ENCODE results near the gene ACO2. TPM values are rescaled to one million over a fixed set of nuclear protein-coding genes. Genes with fewer than 3 reads are reported as not detected.

The ACO2 gene
- total RNA-seq, 1 donor from 2014 or later = 71.8 TPM

GRCh38 chr22:41517172-41518047 is 48.5 kb downstream of the ACO2 start:
- ATAC-seq (peak; percentile 83), DNase-seq (ENCODE audit: low spot score) (peak; percentile 78)

GRCh38 chr22:41518048-41518347 is 49.1 kb downstream of the ACO2 start:
- ATAC-seq = no peak
- no peak for DNase-seq (ENCODE audit: low spot score)

- ATAC-seq = no peak
- DNase-seq (ENCODE audit: low spot score) = no peak
Observed at GRCh38 chr22:41521126-41521525, 52.2 kb downstream of the ACO2 start.

GRCh38 chr22:41522813-41523212 is 53.9 kb downstream of the ACO2 start:
- no peak for ATAC-seq

GRCh38 chr22:41523464-41524221 is 54.7 kb downstream of the ACO2 start:
- ATAC-seq (peak; percentile 17), DNase-seq (ENCODE audit: low spot score) (no peak)

More at GRCh38 chr22:41522813-41523212, 53.9 kb downstream of the ACO2 start:
- no peak for DNase-seq (ENCODE audit: low spot score)

GRCh38 chr22:41524251-41524661 is 55.3 kb downstream of the ACO2 start:
- DNase-seq (ENCODE audit: low spot score) = peak; percentile 89
- peak; percentile 47 for ATAC-seq

- no peak for ATAC-seq
- DNase-seq (ENCODE audit: low spot score) = no peak
Observed at GRCh38 chr22:41524809-41525449, 56.0 kb downstream of the ACO2 start.

GRCh38 chr22:41525450-41526225 is 56.7 kb downstream of the ACO2 start:
- ATAC-seq = peak; percentile 34
- peak; percentile 71 for DNase-seq (ENCODE audit: low spot score)

- ATAC-seq = peak; percentile 0
Observed at GRCh38 chr22:41526226-41526829, 57.4 kb downstream of the ACO2 start.

GRCh38 chr22:41526830-41527799 is 58.2 kb downstream of the ACO2 start:
- ATAC-seq (peak; percentile 51), DNase-seq (ENCODE audit: low spot score) (peak; percentile 71)

More at GRCh38 chr22:41526226-41526829, 57.4 kb downstream of the ACO2 start:
- DNase-seq (ENCODE audit: low spot score) = no peak

GRCh38 chr22:41528132-41528766 is 59.3 kb downstream of the ACO2 start:
- DNase-seq (ENCODE audit: low spot score) (no peak), ATAC-seq (no peak)

- DNase-seq (ENCODE audit: low spot score) (no peak), ATAC-seq (no peak)
Observed at GRCh38 chr22:41528938-41529561, 60.1 kb downstream of the ACO2 start.

GRCh38 chr22:41530890-41531714 is 62.2 kb downstream of the ACO2 start:
- DNase-seq (ENCODE audit: low spot score) (no peak), ATAC-seq (no peak)

GRCh38 chr22:41531715-41532477 is 63.0 kb downstream of the ACO2 start:
- no peak for ATAC-seq
- DNase-seq (ENCODE audit: low spot score) = no peak

GRCh38 chr22:41532908-41533825 is 64.2 kb downstream of the ACO2 start:
- ATAC-seq (peak; percentile 64), DNase-seq (ENCODE audit: low spot score) (peak; percentile 76)
